Activated CD8-positive, alpha-beta T cell treated with anti-CD3 and anti-CD28 coated beads, Interleukin-2, amount 10 ng/mL, durations not matched to agents 7 days and 5 days (primary cell): ENCODE data around the gene PRRG4. TPM values are rescaled to one million over a fixed set of nuclear protein-coding genes. Genes with fewer than 3 reads are reported as not detected.

ENCODE experiments used
- ATAC-seq: fragments of 150-1000 bp; cut with Tn5 transposase; one replicate; pipeline ENCODE4 v1.10.0; 2021; ENCODE audit warnings: moderate library complexity
- CTCF ChIA-PET: fragments of 350-600 bp; sonication (Branson Sonifier 250); formaldehyde crosslinking; loops from one replicate; lab custom pipeline; 2021; ENCODE audit warnings: antibody characterized with exemption; lab: Charles Lee
- POLR2A ChIA-PET: fragments of 350-600 bp; sonication (Branson Sonifier 250); formaldehyde crosslinking; loops from one replicate; lab custom pipeline; 2021; ENCODE audit warnings: antibody characterized with exemption; lab: Charles Lee
- DNase-seq: peaks from one replicate; pipeline ENCODE4 v3.0.0-alpha.2; 2020
- H3K27ac Mint-ChIP-seq: one replicate; pipeline ENCODE4 v1.8.0; 2021; ENCODE audit warnings: mild to moderate bottlenecking, mixed read lengths
- H3K27me3 Mint-ChIP-seq: one replicate; pipeline ENCODE4 v1.8.0; 2021; ENCODE audit warnings: low read depth, mixed read lengths
- H3K36me3 Mint-ChIP-seq: one replicate; pipeline ENCODE4 v1.8.0; 2021; ENCODE audit warnings: low read depth, mixed read lengths
- H3K4me1 Mint-ChIP-seq: one replicate; pipeline ENCODE4 v1.8.0; 2021; ENCODE audit warnings: low read depth, mixed read lengths
- H3K4me3 Mint-ChIP-seq: one replicate; pipeline ENCODE4 v1.8.0; 2021; ENCODE audit warnings: mild to moderate bottlenecking, mixed read lengths
- H3K9me3 Mint-ChIP-seq: one replicate; pipeline ENCODE4 v1.8.0; 2022; ENCODE audit warnings: mixed read lengths; ENCODE audit not compliant: insufficient read depth
- total RNA-seq, 2 experiments: library from RNA; stranded (reverse); gene quantifications; one replicate each; pipeline ENCODE4 v1.2.3, GENCODE V29; 2021

Gene PRRG4
- total RNA-seq, 2 experiments from 2014 or later = 0.24 to 0.26 TPM

GRCh38 chr11:32894921-32895320 is 65.2 kb downstream of the PRRG4 start:
- Mint-ChIP-seq H3K9me3 (no peaks in the 10 kb centered on the region), H3K27ac (no peak overlapping the region), H3K4me3 (peak overlapping the region; percentile 95), H3K36me3 (no peaks in the 10 kb centered on the region), H3K4me1 (peaks cover 40% of the 10 kb centered on the region), H3K27me3 (peaks cover 14% of the 10 kb centered on the region)
- no peak for ATAC-seq
- ChIA-PET POLR2A (interaction anchor here (0.9 kb wide), 1 partner anchor 170 kb away, joined by 4 read pairs; no protein-coding TSS in a partner anchor), CTCF (interaction anchor here (0.8 to 1.8 kb wide), 10 partner anchors 9 to 169 kb away, joined by 3 to 5 read pairs (median 3); no protein-coding TSS in a partner anchor)
- DNase-seq = no peak

- H3K4me1 Mint-ChIP-seq = peaks cover 43% of the 10 kb centered on the region
- peak overlapping the region; percentile 22 for H3K4me3 Mint-ChIP-seq
- DNase-seq = no peak
- ATAC-seq = no peak
- ChIA-PET CTCF (interaction anchor here (0.6 to 1.8 kb wide), 5 partner anchors 10 to 143 kb away, joined by 3 to 4 read pairs (median 3); no protein-coding TSS in a partner anchor), POLR2A (no interaction called here)
- no peaks in the 10 kb centered on the region for H3K9me3 Mint-ChIP-seq
- peaks cover under 1% of the 10 kb centered on the region for H3K36me3 Mint-ChIP-seq
- H3K27me3 Mint-ChIP-seq = peaks cover 12% of the 10 kb centered on the region
- H3K27ac Mint-ChIP-seq = no peak overlapping the region
Observed at GRCh38 chr11:32895471-32895870, 65.7 kb downstream of the PRRG4 start.

- peaks cover under 1% of the 10 kb centered on the region for H3K27me3 Mint-ChIP-seq
- CTCF ChIA-PET = interaction anchor here (1.2 kb wide), 2 partner anchors 8 to 166 kb away, joined by 3 to 4 read pairs; no protein-coding TSS in a partner anchor
- ATAC-seq (no peak), DNase-seq (no peak)
- H3K4me3 Mint-ChIP-seq = no peak overlapping the region
- H3K9me3 Mint-ChIP-seq = no peaks in the 10 kb centered on the region
- POLR2A ChIA-PET = no interaction called here
- H3K36me3 Mint-ChIP-seq = peaks cover 4% of the 10 kb centered on the region
- H3K27ac Mint-ChIP-seq = no peak overlapping the region
- peaks cover 41% of the 10 kb centered on the region for H3K4me1 Mint-ChIP-seq
Observed at GRCh38 chr11:32897103-32897502, 67.4 kb downstream of the PRRG4 start.

DNA sequence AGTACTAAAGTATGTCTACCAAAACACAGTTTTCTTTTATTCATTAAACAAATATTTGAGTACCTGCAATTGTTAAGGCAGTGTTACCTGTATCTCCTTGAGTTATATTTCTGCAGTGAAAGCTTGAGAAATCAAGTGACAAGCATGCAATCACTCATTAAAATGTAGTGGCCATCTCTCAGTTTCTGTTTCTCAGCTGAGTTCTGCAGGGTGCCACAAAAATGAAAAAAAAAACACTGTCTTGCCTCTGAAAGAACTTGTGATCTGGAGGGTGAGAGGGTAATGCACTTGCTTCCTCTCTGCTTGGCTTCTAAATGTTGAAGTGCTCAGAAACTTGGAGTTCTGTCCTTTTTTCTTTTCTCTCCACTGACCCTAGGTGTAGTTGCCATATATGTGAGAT is 69.7 kb downstream of the PRRG4 start:
- ChIA-PET POLR2A (interaction anchor here (0.7 kb wide), 1 partner anchor 25 kb away, joined by 3 read pairs; no protein-coding TSS in a partner anchor), CTCF (no interaction called here)
- H3K27me3 Mint-ChIP-seq = no peaks in the 10 kb centered on the region
- ATAC-seq = peak; percentile 30
- peaks cover 4% of the 10 kb centered on the region for H3K36me3 Mint-ChIP-seq
- H3K27ac Mint-ChIP-seq = peak overlapping the region; percentile 33
- H3K9me3 Mint-ChIP-seq = no peaks in the 10 kb centered on the region
- peaks cover 34% of the 10 kb centered on the region for H3K4me1 Mint-ChIP-seq
- DNase-seq = no peak
- H3K4me3 Mint-ChIP-seq = no peak overlapping the region

GRCh38 chr11:32902089-32902665 is 72.5 kb downstream of the PRRG4 start:
- H3K4me1 Mint-ChIP-seq = peaks cover 20% of the 10 kb centered on the region
- ChIA-PET POLR2A (no interaction called here), CTCF (no interaction called here)
- peaks cover 7% of the 10 kb centered on the region for H3K36me3 Mint-ChIP-seq
- no peaks in the 10 kb centered on the region for H3K27me3 Mint-ChIP-seq
- no peak overlapping the region for H3K4me3 Mint-ChIP-seq
- ATAC-seq (no peak), DNase-seq (no peak)
- no peaks in the 10 kb centered on the region for H3K9me3 Mint-ChIP-seq
- no peak overlapping the region for H3K27ac Mint-ChIP-seq

DNA sequence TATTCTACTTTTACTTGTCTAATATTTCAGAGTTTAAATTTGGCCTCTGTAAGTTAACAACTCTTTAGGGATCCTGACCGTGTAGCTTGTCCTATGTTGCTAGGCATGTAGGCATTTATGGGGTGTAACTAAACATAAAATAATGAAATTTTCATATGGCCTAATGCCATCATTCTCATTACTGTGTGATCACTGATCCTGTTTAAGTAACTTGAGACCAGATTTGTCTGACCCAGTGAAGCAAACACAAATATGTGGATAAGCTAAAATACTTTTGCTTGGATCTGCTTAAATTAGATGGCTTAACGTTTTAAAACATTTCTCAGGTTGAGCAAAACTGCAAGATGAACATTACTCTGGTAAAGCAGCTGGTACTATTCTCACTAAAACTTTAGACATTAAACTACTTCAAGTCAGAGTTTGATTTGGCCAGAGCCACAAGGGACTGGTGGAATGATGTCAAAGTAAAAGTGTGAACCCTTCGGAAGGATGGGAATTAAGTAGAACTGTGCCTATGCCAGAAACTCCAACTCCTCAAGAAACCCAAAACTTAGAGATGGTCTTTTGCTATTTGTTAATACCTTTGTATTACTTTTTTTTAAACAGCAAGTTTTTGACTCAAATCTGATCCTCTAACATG is 75.4 kb downstream of the PRRG4 start:
- peaks cover 15% of the 10 kb centered on the region for H3K36me3 Mint-ChIP-seq
- H3K4me3 Mint-ChIP-seq = no peak overlapping the region
- POLR2A ChIA-PET = no interaction called here
- CTCF ChIA-PET = interaction anchor here (0.6 to 1.5 kb wide), 2 partner anchors 8 to 160 kb away, joined by 3 to 4 read pairs; no protein-coding TSS in a partner anchor
- no peak for ATAC-seq
- peaks cover 3% of the 10 kb centered on the region for H3K4me1 Mint-ChIP-seq
- no peaks in the 10 kb centered on the region for H3K27me3 Mint-ChIP-seq
- no peaks in the 10 kb centered on the region for H3K9me3 Mint-ChIP-seq
- no peak overlapping the region for H3K27ac Mint-ChIP-seq
- no peak for DNase-seq

Other genes with a start within 250 kb of the PRRG4 start
- gene EIF3M, start 246.1 kb upstream of the PRRG4 start, total RNA-seq = 100 to 1,000 TPM; 226 to 229 TPM
- gene CCDC73, start 35.3 kb upstream of the PRRG4 start, total RNA-seq = not detected
- 1 to 10 TPM; 7.3 to 7.9 TPM for gene QSER1, start 62.9 kb downstream of the PRRG4 start, total RNA-seq
- gene DEPDC7, start 186.0 kb downstream of the PRRG4 start, total RNA-seq = 1 to 10 TPM; 1.2 to 2.8 TPM
- 10 to 100 TPM; 17.2 to 21.0 TPM for gene TCP11L1, start 209.6 kb downstream of the PRRG4 start, total RNA-seq